ENCODE results near the gene SLC17A1. TPM values are rescaled to one million over a fixed set of nuclear protein-coding genes. Genes with fewer than 3 reads are reported as not detected.

SLC17A1 gene
- total RNA-seq, 6 experiments from 2014 or later = 10.5 to 22.8 (median 14.5) TPM

GRCh38 chr6:25747477-25747876 is 84.4 kb downstream of the SLC17A1 start:
- no peaks in the 10 kb centered on the region for H3K27me3 ChIP-seq
- DNase-seq (no peak), ATAC-seq (no peak)
- H3K9me3 ChIP-seq = no peaks in the 10 kb centered on the region
- H3K27ac ChIP-seq = no peak overlapping the region
- WGBS (ENCODE audit: insufficient coverage, low coverage, low lambda C conversion rate, missing lambda C conversion rate) = 69% methylated on average over 2 of the region's 2 CpGs
- no peak overlapping the region for H3K4me3 ChIP-seq
- peaks cover 0 to 29% (median 11%) of the 10 kb centered on the region in 4 donors for H3K4me1 ChIP-seq
- no peak for TF ChIP-seq POLR2A (IDR thresholded peaks at IDR 0.05)
- H3K36me3 ChIP-seq = no peaks in the 10 kb centered on the region
- intact Hi-C loops (cut with DNase I) = no loop called here

DNA sequence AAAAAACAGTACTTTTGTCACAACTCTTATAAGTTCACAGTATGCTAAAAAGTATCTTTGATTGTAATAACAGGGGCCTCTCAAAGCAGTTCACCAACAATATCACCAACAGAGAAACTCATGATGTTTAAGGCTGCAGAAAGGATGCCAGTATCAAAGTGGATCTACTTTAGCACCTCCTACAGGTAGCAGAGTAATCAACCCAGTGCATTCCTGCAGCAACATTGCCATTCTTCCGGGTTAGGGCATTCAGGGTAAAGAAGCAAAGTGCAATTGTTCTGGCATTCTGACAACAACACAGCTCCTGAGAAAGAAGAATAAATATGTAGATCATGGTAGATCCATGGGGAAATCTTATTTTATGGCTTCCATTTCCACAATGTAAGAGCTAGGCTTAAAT is 84.9 kb downstream of the SLC17A1 start:
- ATAC-seq (peak; percentile 48 to 71 (median 65)), DNase-seq (no peak)
- no peak overlapping the region for H3K27ac ChIP-seq
- H3K4me3 ChIP-seq = no peak overlapping the region
- intact Hi-C loops (cut with DNase I) = no loop called here
- 31% methylated on average over 1 of the region's 1 CpG for WGBS (ENCODE audit: insufficient coverage, low coverage, low lambda C conversion rate, missing lambda C conversion rate)
- peak in 3 of 4 donors; percentile 13 to 37 (median 24) for TF ChIP-seq CTCF (IDR thresholded peaks at IDR 0.05)
- no peak for TF ChIP-seq POLR2A (IDR thresholded peaks at IDR 0.05)
- H3K9me3 ChIP-seq = no peaks in the 10 kb centered on the region
- no peaks in the 10 kb centered on the region for H3K36me3 ChIP-seq
- H3K27me3 ChIP-seq = no peaks in the 10 kb centered on the region
- peaks cover 0 to 29% (median 11%) of the 10 kb centered on the region in 4 donors for H3K4me1 ChIP-seq

DNA sequence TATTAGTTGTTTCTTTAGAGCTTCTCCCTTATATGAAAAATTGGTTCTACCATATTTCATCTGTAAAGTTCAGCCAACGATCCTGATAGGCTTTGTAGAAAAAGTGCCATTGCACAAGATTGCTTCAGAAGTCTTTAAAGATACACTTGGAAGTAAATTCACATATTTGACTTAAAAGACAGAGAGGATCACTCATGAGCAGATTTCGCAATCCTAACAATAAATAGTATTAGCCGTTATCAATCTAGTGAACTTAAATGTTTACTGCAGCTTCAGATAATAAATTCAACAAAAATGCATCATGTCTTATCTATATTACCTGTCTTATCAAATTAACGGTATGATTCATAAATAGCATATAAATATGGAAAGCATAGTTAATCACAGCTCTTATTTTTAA is 86.0 kb downstream of the SLC17A1 start:
- ATAC-seq (no peak), DNase-seq (no peak)
- no peaks in the 10 kb centered on the region for H3K27me3 ChIP-seq
- H3K36me3 ChIP-seq = no peaks in the 10 kb centered on the region
- H3K4me1 ChIP-seq = peaks cover 0 to 29% (median 11%) of the 10 kb centered on the region in 4 donors
- intact Hi-C loops (cut with DNase I) = no loop called here
- WGBS (ENCODE audit: insufficient coverage, low coverage, low lambda C conversion rate, missing lambda C conversion rate) = 47% methylated on average over 4 of the region's 4 CpGs
- H3K4me3 ChIP-seq = no peak overlapping the region
- H3K27ac ChIP-seq = no peak overlapping the region
- TF ChIP-seq POLR2A (IDR thresholded peaks at IDR 0.05) (no peak), CTCF (IDR thresholded peaks at IDR 0.05) (no peak)
- H3K9me3 ChIP-seq = no peaks in the 10 kb centered on the region

DNA sequence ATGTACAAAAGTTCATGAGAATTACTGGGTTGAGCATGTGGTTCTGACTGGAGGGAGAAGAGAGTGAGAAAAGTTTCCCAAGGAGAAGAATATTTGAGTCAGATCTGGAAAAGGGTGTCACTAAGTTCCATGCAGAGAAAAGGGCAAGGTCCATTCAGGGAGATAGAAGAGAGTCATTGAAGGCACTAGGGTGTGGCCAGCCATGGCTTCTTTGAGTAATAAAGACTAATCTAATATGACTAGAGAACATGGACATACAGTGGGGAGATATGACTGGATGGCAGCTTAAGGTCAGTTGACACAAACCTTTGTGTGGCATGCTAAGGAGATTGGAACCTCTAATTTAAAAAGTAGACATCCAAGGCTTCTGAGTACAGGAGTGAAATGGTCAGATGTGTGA is 88.0 kb downstream of the SLC17A1 start:
- H3K4me3 ChIP-seq = no peak overlapping the region
- intact Hi-C loops (cut with DNase I) = no loop called here
- H3K36me3 ChIP-seq = no peaks in the 10 kb centered on the region
- H3K27me3 ChIP-seq = no peaks in the 10 kb centered on the region
- H3K4me1 ChIP-seq = peaks cover 0 to 28% (median 9%) of the 10 kb centered on the region in 4 donors
- TF ChIP-seq CTCF (IDR thresholded peaks at IDR 0.05) (no peak), POLR2A (IDR thresholded peaks at IDR 0.05) (no peak)
- H3K9me3 ChIP-seq = no peaks in the 10 kb centered on the region
- DNase-seq (no peak), ATAC-seq (no peak)
- no peak overlapping the region for H3K27ac ChIP-seq

DNA sequence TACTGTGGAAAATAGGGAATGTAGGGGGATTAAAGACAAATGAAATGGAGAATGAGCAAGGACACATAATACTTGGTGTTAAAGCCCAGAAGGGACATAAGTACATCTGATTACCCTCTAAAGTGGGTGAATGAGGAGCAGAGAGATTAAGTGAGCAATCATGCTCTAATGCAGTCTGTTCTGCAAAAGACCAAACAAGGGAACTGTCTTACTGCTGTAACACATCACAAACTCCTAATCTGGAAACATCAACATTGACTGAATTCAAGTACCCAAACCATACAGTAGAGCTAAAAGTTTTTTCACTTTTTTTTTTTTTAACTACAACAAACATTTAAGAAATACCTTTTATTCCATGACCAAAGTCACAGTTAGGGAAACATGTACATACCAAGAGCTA is 96.6 kb downstream of the SLC17A1 start:
- Histone ChIP-seq H3K27me3 (no peaks in the 10 kb centered on the region), H3K9me3 (no peaks in the 10 kb centered on the region), H3K27ac (no peak overlapping the region)

More for the DNA sequence above, 96.6 kb downstream of the SLC17A1 start:
- no peaks in the 10 kb centered on the region for H3K4me1 ChIP-seq
- no peaks in the 10 kb centered on the region for H3K36me3 ChIP-seq
- ATAC-seq (no peak), DNase-seq (no peak)
- intact Hi-C loops (cut with DNase I) = no loop called here
- H3K4me3 ChIP-seq = no peak overlapping the region
- TF ChIP-seq CTCF (IDR thresholded peaks at IDR 0.05) = no peak
- no peak for TF ChIP-seq POLR2A (IDR thresholded peaks at IDR 0.05)

Other genes starting within 250 kb of the SLC17A1 start
- gene SCGN, start 179.8 kb downstream of the SLC17A1 start, total RNA-seq = 1 to 10 TPM in 3 of 6 experiments, under 1 TPM in 3; 0.74 to 2.2 (median 0.99) TPM
- 10 to 100 TPM in 4 of 6 experiments, 1 to 10 TPM in 2; 6.8 to 23.7 (median 19.5) TPM for gene SLC17A4, start 77.3 kb downstream of the SLC17A1 start, total RNA-seq
- gene SLC17A3, start 42.2 kb upstream of the SLC17A1 start, total RNA-seq = 10 to 100 TPM in 5 of 6 experiments, 1 to 10 TPM in 1; 9.5 to 31.4 (median 20.8) TPM
- 10 to 100 TPM; 23.3 to 40.7 (median 33.4) TPM for gene SLC17A2, start 98.6 kb upstream of the SLC17A1 start, total RNA-seq
- 1 to 10 TPM; 3.1 to 7.2 (median 4.5) TPM for gene TRIM38, start 130.8 kb upstream of the SLC17A1 start, total RNA-seq

Data from right lobe of liver (tissue), 6 donors.